Keratinocyte (primary cell): ENCODE data around the gene IL1RL2.

Source experiments
- EZH2 ChIP-seq: IDR thresholded peaks from one replicate; pipeline ENCODE4 v1.6.1; 2012; ENCODE audit warnings: inconsistent platforms, mild to moderate bottlenecking, low read length, moderate library complexity
- TF ChIP-seq, protein P1 (sequence below), 3 experiments: IDR thresholded peaks in 1 of 3; conservative IDR thresholded peaks in 1 of 3; optimal IDR thresholded peaks in 1 of 3; 2 replicates in 2 of 3; 3 replicates in 1 of 3; pipeline versions ENCODE3 to v1.5.1; 2011; ENCODE audit warnings: low read length in 3 of 3, mild to moderate bottlenecking in 3 of 3, moderate library complexity in 2 of 3, control low read depth in 1 of 3, inconsistent platforms in 1 of 3; ENCODE audit not compliant: insufficient read depth in 2 of 3; ENCODE audit errors: extremely low read depth in 1 of 3

DNA sequence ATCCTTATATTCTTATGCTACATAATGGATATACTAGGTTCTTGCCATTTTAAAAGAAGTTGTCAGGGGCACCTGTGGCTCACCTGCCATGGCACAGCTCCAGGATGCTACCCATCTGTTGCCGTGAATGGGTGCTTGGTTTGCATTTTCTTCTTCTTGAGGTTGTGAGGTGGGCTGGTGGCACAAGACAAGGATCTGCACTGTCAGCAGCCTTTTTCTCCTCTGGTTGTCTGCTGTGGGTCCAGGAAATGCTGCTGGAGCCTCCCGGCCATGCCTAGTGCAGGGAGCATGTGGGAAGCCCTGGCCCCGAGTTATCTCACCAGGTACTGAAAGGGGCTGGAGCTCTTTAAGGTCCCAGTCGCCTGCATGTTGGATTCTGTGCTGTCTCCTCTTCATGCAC lies 41.7 kb upstream of the IL1RL2 start:
- TF ChIP-seq, protein P1, sequence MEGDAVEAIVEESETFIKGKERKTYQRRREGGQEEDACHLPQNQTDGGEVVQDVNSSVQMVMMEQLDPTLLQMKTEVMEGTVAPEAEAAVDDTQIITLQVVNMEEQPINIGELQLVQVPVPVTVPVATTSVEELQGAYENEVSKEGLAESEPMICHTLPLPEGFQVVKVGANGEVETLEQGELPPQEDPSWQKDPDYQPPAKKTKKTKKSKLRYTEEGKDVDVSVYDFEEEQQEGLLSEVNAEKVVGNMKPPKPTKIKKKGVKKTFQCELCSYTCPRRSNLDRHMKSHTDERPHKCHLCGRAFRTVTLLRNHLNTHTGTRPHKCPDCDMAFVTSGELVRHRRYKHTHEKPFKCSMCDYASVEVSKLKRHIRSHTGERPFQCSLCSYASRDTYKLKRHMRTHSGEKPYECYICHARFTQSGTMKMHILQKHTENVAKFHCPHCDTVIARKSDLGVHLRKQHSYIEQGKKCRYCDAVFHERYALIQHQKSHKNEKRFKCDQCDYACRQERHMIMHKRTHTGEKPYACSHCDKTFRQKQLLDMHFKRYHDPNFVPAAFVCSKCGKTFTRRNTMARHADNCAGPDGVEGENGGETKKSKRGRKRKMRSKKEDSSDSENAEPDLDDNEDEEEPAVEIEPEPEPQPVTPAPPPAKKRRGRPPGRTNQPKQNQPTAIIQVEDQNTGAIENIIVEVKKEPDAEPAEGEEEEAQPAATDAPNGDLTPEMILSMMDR (optimal IDR thresholded peaks at IDR 0.05 in 1 of 3, IDR thresholded peaks at IDR 0.05 in 1 of 3, conservative IDR thresholded peaks at IDR 0.05 in 1 of 3; ENCODE audit: extremely low read depth in 1 of 3, insufficient read depth in 2 of 3, low read length in 3 of 3): no peak
- no peak for TF ChIP-seq EZH2
